OCI-LY1 (cell line): Measurements from ENCODE around the gene EWSR1.

Source experiments
- EZH2 ChIP-seq: fragments of 200-600 bp; sonication (generic), shearing (Covaris generic); IDR thresholded peaks from 2 replicates; pipeline ENCODE4 v1.8.0; 2017; ENCODE audit warnings: borderline replicate concordance, mixed run types, mild to moderate bottlenecking, antibody characterized with exemption, low read length, moderate library complexity, mixed read lengths
- TF ChIP-seq, protein P1 (sequence below): fragments of 200-600 bp; sonication (generic), shearing (Covaris generic); IDR thresholded peaks from 2 replicates; pipeline ENCODE4 v1.5.1; 2017; ENCODE audit warnings: mild to moderate bottlenecking, antibody characterized with exemption, low read length, moderate library complexity, mixed read lengths

DNA sequence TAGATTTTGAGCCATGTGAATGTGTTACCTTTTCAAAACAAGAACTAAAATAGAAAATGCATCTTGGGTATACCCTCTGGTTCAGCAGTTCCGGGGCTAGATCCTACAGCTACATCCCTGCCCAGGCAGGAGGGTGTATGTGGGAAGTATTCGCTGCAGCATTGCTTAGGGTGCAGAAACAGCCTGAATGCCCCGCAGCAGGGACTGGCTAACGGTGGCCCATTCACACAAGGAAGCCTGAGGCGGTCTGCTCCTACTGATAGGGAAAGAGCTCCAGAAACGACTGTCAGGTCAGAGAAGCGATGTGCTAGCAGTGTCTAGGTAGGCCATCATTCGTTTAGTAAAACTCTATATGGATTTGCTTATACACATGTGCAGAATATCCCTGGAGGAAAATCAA, 57.3 kb downstream of the EWSR1 start:
- TF ChIP-seq, protein P1, sequence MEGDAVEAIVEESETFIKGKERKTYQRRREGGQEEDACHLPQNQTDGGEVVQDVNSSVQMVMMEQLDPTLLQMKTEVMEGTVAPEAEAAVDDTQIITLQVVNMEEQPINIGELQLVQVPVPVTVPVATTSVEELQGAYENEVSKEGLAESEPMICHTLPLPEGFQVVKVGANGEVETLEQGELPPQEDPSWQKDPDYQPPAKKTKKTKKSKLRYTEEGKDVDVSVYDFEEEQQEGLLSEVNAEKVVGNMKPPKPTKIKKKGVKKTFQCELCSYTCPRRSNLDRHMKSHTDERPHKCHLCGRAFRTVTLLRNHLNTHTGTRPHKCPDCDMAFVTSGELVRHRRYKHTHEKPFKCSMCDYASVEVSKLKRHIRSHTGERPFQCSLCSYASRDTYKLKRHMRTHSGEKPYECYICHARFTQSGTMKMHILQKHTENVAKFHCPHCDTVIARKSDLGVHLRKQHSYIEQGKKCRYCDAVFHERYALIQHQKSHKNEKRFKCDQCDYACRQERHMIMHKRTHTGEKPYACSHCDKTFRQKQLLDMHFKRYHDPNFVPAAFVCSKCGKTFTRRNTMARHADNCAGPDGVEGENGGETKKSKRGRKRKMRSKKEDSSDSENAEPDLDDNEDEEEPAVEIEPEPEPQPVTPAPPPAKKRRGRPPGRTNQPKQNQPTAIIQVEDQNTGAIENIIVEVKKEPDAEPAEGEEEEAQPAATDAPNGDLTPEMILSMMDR = no peak
- no peak for TF ChIP-seq EZH2
